ENCODE measurements around the gene BCL7A. TPM values are rescaled to one million over a fixed set of nuclear protein-coding genes. Genes with fewer than 3 reads are reported as not detected.

The BCL7A gene
- total and polyA plus RNA-seq, 9 of the 15 experiments (the other 6 are each of a cell fraction or from before 2014, with no cell fraction given): 0.25 to 21.9 (median 14.9) TPM

GRCh38 chr12:122029620-122030423, 8.1 kb downstream of the BCL7A start:
- Histone ChIP-seq H3K9me3 (replicated peaks; ENCODE audit: control insufficient read depth, insufficient read depth, low read depth, low read length) (no peaks in the 10 kb centered on the region), H2AFZ (ENCODE audit: low read depth, low read length) (no peak overlapping the region), H3K27ac (ENCODE audit: extremely low read depth, low read depth, low read length) (no peak overlapping the region), H3K79me2 (ENCODE audit: control insufficient read depth, insufficient read depth, low read length) (peaks cover 70% of the 10 kb centered on the region), H4K20me1 (replicated peaks; ENCODE audit: control insufficient read depth, insufficient read depth, low read length) (peaks cover 9% of the 10 kb centered on the region; the same call in 1 of the 2 replicates), H3K27me3 (ENCODE audit: control insufficient read depth in 2 of 2, insufficient read depth in 2 of 2, low read length in 2 of 2) (no peaks in the 10 kb centered on the region), H3K9me1 (ENCODE audit: control insufficient read depth, insufficient read depth, low read length) (peaks cover 8% of the 10 kb centered on the region), H3K4me2 (ENCODE audit: insufficient read depth, low read length) (no peak overlapping the region), H3K36me3 (ENCODE audit: control insufficient read depth, insufficient read depth, low read length) (peaks cover 15% of the 10 kb centered on the region; the same call in 1 of the 3 replicates), H3K9ac (ENCODE audit: insufficient read depth in 1 of 2, low read depth in 2 of 2, low read length in 2 of 2) (peak overlapping the region in 1 of 2 experiments; percentile 58; a peak in 2 of 4 replicates), H3K4me1 (replicated peaks in 1 of 2; ENCODE audit: control insufficient read depth in 2 of 2, insufficient read depth in 2 of 2, low read length in 2 of 2) (peaks cover 0 to 37% of the 10 kb centered on the region in 2 experiments; a peak in 4 of 5 replicates), H3K4me3 (no peak overlapping the region)
- no TSS peak for BruUV-seq (replicated peaks)
- in situ Hi-C loops (cut with MboI): no loop called here
- intact Hi-C loops (cut with micrococcal nuclease): no loop called here
- ATAC-seq (no peak), DNase-seq (ENCODE audit: extremely low read depth in 1 of 4, low spot score in 3 of 4) (peak in 2 of 4 experiments; percentile 29 to 35), FAIRE-seq (no peak)
- 72% methylated on average over 28 of the region's 28 CpGs for WGBS (ENCODE audit: insufficient coverage, low coverage, missing lambda C conversion rate)
- TF ChIP-seq CSDE1 (IDR thresholded peaks at IDR 0.05) (no peak), EGR1 (conservative IDR thresholded peaks at IDR 0.05) (0 out of 2 replicates have a peak, but pooled peaks have one; percentile 18)
- ChIA-PET POLR2A (no interaction called here), CTCF (ENCODE audit: low intra/inter-chr PET ratio) (no interaction called here)

GRCh38 chr12:122030424-122031035, 8.8 kb downstream of the BCL7A start:
- ChIA-PET CTCF (ENCODE audit: low intra/inter-chr PET ratio) (no interaction called here), POLR2A (interaction anchor here (0.6 kb wide), 2 partner anchors 18 to 183 kb away, joined by 3 read pairs; no protein-coding TSS in a partner anchor)
- no peaks in the 10 kb centered on the region for H3K9me3 ChIP-seq (replicated peaks; ENCODE audit: control insufficient read depth, insufficient read depth, low read depth, low read length)
- no peak for DNase-seq (ENCODE audit: extremely low read depth in 1 of 4, low spot score in 3 of 4)
- in situ Hi-C loops (cut with MboI): no loop called here
- 89% methylated on average over 10 of the region's 13 CpGs for WGBS (ENCODE audit: insufficient coverage, low coverage, missing lambda C conversion rate)
- H4K20me1 ChIP-seq (replicated peaks; ENCODE audit: control insufficient read depth, insufficient read depth, low read length): peaks cover 9% of the 10 kb centered on the region; the same call in 1 of the 2 replicates
- ATAC-seq: no peak
- peaks cover 65% of the 10 kb centered on the region for H3K79me2 ChIP-seq (ENCODE audit: control insufficient read depth, insufficient read depth, low read length)
- no TSS peak for BruUV-seq (replicated peaks)
- no peak overlapping the region for H2AFZ ChIP-seq (ENCODE audit: low read depth, low read length)
- intact Hi-C loops (cut with micrococcal nuclease): no loop called here
- peaks cover 0 to 33% of the 10 kb centered on the region in 2 experiments; a peak in 4 of 5 replicates for H3K4me1 ChIP-seq (replicated peaks in 1 of 2; ENCODE audit: control insufficient read depth in 2 of 2, insufficient read depth in 2 of 2, low read length in 2 of 2)
- FAIRE-seq: no peak
- no peaks in the 10 kb centered on the region for H3K27me3 ChIP-seq (ENCODE audit: control insufficient read depth in 2 of 2, insufficient read depth in 2 of 2, low read length in 2 of 2)
- peak overlapping the region in 1 of 2 experiments; percentile 58; a peak in 2 of 4 replicates for H3K9ac ChIP-seq (ENCODE audit: insufficient read depth in 1 of 2, low read depth in 2 of 2, low read length in 2 of 2)
- no peak overlapping the region for H3K27ac ChIP-seq (ENCODE audit: extremely low read depth, low read depth, low read length)
- peaks cover 22% of the 10 kb centered on the region; the same call in 1 of the 3 replicates for H3K36me3 ChIP-seq (ENCODE audit: control insufficient read depth, insufficient read depth, low read length)
- peaks cover 8% of the 10 kb centered on the region for H3K9me1 ChIP-seq (ENCODE audit: control insufficient read depth, insufficient read depth, low read length)
- no peak overlapping the region for H3K4me3 ChIP-seq
- no peak overlapping the region for H3K4me2 ChIP-seq (ENCODE audit: insufficient read depth, low read length)
- TF ChIP-seq, protein P1, sequence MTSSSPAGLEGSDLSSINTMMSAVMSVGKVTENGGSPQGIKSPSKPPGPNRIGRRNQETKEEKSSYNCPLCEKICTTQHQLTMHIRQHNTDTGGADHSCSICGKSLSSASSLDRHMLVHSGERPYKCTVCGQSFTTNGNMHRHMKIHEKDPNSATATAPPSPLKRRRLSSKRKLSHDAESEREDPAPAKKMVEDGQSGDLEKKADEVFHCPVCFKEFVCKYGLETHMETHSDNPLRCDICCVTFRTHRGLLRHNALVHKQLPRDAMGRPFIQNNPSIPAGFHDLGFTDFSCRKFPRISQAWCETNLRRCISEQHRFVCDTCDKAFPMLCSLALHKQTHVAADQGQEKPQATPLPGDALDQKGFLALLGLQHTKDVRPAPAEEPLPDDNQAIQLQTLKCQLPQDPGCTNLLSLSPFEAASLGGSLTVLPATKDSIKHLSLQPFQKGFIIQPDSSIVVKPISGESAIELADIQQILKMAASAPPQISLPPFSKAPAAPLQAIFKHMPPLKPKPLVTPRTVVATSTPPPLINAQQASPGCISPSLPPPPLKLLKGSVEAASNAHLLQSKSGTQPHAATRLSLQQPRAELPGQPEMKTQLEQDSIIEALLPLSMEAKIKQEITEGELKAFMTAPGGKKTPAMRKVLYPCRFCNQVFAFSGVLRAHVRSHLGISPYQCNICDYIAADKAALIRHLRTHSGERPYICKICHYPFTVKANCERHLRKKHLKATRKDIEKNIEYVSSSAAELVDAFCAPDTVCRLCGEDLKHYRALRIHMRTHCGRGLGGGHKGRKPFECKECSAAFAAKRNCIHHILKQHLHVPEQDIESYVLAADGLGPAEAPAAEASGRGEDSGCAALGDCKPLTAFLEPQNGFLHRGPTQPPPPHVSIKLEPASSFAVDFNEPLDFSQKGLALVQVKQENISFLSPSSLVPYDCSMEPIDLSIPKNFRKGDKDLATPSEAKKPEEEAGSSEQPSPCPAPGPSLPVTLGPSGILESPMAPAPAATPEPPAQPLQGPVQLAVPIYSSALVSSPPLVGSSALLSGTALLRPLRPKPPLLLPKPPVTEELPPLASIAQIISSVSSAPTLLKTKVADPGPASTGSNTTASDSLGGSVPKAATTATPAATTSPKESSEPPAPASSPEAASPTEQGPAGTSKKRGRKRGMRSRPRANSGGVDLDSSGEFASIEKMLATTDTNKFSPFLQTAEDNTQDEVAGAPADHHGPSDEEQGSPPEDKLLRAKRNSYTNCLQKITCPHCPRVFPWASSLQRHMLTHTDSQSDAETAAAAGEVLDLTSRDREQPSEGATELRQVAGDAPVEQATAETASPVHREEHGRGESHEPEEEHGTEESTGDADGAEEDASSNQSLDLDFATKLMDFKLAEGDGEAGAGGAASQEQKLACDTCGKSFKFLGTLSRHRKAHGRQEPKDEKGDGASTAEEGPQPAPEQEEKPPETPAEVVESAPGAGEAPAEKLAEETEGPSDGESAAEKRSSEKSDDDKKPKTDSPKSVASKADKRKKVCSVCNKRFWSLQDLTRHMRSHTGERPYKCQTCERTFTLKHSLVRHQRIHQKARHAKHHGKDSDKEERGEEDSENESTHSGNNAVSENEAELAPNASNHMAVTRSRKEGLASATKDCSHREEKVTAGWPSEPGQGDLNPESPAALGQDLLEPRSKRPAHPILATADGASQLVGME (CRISPR knock-in tag; IDR thresholded peaks at IDR 0.05): no peak
- no peak for TF ChIP-seq RBM15 (IDR thresholded peaks at IDR 0.05; ENCODE audit: insufficient read depth, low read length)
